ENCODE results near the gene KDM4C. TPM values are rescaled to one million over a fixed set of nuclear protein-coding genes. Genes with fewer than 3 reads are reported as not detected.

KDM4C gene
- total and polyA plus RNA-seq, 2 of the 13 experiments (the other 11 are each of a cell fraction or from before 2014, with no cell fraction given), result 19.4 to 23.6 TPM

DNA sequence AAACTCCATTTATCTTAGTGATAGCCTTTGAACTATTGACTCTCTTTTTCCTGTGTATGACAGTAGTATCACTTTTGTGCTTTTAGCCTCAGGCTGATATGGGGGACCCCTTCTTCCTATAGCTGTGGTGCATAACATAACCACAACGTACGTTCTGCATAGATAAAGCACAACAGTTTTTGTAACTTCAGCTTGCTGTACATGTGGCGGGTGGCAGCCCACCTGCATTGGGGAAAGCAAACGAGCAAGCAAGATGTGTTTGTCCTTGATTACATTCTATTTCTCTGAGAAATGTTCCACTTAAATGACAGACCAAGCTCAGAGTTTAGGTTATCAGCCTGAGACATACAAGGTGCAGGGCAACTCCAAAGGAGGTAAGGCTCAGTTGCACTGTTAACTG is 309.4 kb downstream of the KDM4C start:
- Histone ChIP-seq H3K27me3 (ENCODE audit: control insufficient read depth in 1 of 2, insufficient read depth in 2 of 2, low read length in 2 of 2) (no peaks in the 10 kb centered on the region), H3K4me2 (ENCODE audit: low read depth, low read length) (no peak overlapping the region), H3K9me3 (ENCODE audit: low read length) (no peaks in the 10 kb centered on the region), H3K4me1 (ENCODE audit: insufficient read depth, low read length) (no peaks in the 10 kb centered on the region), H3K9ac (ENCODE audit: insufficient read depth, low read depth, low read length) (no peak overlapping the region), H3K4me3 (replicated peaks in 1 of 3; ENCODE audit: insufficient read depth in 1 of 3, low read depth in 2 of 3, low read length in 3 of 3) (no peak overlapping the region), H3K36me3 (replicated peaks in 1 of 2; ENCODE audit: control insufficient read depth in 1 of 2, insufficient read depth in 2 of 2, low read length in 2 of 2) (0 out of 5 replicates have a peak, but pooled peaks cover 0 to 4% of the 10 kb centered on the region in 2 experiments), H3K79me2 (ENCODE audit: insufficient read depth, low read length) (no peaks in the 10 kb centered on the region), H3K27ac (ENCODE audit: extremely low read length, insufficient read depth, low read length) (no peak overlapping the region), H2AFZ (ENCODE audit: low read length) (no peak overlapping the region), H4K20me1 (ENCODE audit: insufficient read depth, low read length) (no peaks in the 10 kb centered on the region)
- intact Hi-C loops (cut with micrococcal nuclease; ENCODE audit: unreplicated experiment) (no loop called here), in situ Hi-C loops (cut with HindIII; ENCODE audit: extremely low pct_ligation_motif_present, low pct_unique_long_range_greater_than_20kb) (no loop called here)
- ChIA-PET CTCF (ENCODE audit: low intra/inter-chr PET ratio, low total read pairs) (no interaction called here), POLR2A (no interaction called here)
- ATAC-seq (no peak), DNase-seq (ENCODE audit: low spot score) (no peak), FAIRE-seq (no peak)
- 75% methylated on average over 4 of the region's 4 CpGs for WGBS (ENCODE audit: low lambda C conversion rate)
- no peak for TF ChIP-seq TGIF2 (CRISPR knock-in tag; IDR thresholded peaks at IDR 0.05)
- TF ChIP-seq SETDB1 (CRISPR knock-in tag; IDR thresholded peaks at IDR 0.05; ENCODE audit: borderline replicate concordance), result no peak
- no peak for TF ChIP-seq CC2D1A (CRISPR knock-in tag; IDR thresholded peaks at IDR 0.05)
- TF ChIP-seq, protein P1, sequence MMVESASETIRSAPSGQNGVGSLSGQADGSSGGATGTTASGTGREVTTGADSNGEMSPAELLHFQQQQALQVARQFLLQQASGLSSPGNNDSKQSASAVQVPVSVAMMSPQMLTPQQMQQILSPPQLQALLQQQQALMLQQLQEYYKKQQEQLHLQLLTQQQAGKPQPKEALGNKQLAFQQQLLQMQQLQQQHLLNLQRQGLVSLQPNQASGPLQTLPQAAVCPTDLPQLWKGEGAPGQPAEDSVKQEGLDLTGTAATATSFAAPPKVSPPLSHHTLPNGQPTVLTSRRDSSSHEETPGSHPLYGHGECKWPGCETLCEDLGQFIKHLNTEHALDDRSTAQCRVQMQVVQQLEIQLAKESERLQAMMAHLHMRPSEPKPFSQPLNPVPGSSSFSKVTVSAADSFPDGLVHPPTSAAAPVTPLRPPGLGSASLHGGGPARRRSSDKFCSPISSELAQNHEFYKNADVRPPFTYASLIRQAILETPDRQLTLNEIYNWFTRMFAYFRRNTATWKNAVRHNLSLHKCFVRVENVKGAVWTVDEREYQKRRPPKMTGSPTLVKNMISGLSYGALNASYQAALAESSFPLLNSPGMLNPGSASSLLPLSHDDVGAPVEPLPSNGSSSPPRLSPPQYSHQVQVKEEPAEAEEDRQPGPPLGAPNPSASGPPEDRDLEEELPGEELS (CRISPR knock-in tag; IDR thresholded peaks at IDR 0.05), result no peak
- TF ChIP-seq, protein P2, sequence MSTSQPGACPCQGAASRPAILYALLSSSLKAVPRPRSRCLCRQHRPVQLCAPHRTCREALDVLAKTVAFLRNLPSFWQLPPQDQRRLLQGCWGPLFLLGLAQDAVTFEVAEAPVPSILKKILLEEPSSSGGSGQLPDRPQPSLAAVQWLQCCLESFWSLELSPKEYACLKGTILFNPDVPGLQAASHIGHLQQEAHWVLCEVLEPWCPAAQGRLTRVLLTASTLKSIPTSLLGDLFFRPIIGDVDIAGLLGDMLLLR (CRISPR knock-in tag; IDR thresholded peaks at IDR 0.05), result no peak
- no peak for TF ChIP-seq YEATS4 (CRISPR knock-in tag; IDR thresholded peaks at IDR 0.05; ENCODE audit: borderline replicate concordance)
- TF ChIP-seq EED (CRISPR knock-in tag; IDR thresholded peaks at IDR 0.05), result no peak
- no peak for TF ChIP-seq ZNF75D (CRISPR knock-in tag; IDR thresholded peaks at IDR 0.05; ENCODE audit: borderline replicate concordance)
- no peak for TF ChIP-seq ZSCAN30 (CRISPR knock-in tag; IDR thresholded peaks at IDR 0.05)
- TF ChIP-seq RXRB (CRISPR knock-in tag; IDR thresholded peaks at IDR 0.05; ENCODE audit: borderline replicate concordance), result no peak
- BruUV-seq (replicated peaks), result no TSS peak
